Measurements from ENCODE around the gene EIF3B. TPM values are rescaled to one million over a fixed set of nuclear protein-coding genes. Genes with fewer than 3 reads are reported as not detected.
A peak's percentile ranks its signal among the peaks of the same experiment; 100 is the strongest.

Gene EIF3B
- total and polyA plus RNA-seq, 9 of the 15 experiments (the other 6 are each of a cell fraction or from before 2014, with no cell fraction given), result 25.9 to 494 (median 357) TPM

DNA sequence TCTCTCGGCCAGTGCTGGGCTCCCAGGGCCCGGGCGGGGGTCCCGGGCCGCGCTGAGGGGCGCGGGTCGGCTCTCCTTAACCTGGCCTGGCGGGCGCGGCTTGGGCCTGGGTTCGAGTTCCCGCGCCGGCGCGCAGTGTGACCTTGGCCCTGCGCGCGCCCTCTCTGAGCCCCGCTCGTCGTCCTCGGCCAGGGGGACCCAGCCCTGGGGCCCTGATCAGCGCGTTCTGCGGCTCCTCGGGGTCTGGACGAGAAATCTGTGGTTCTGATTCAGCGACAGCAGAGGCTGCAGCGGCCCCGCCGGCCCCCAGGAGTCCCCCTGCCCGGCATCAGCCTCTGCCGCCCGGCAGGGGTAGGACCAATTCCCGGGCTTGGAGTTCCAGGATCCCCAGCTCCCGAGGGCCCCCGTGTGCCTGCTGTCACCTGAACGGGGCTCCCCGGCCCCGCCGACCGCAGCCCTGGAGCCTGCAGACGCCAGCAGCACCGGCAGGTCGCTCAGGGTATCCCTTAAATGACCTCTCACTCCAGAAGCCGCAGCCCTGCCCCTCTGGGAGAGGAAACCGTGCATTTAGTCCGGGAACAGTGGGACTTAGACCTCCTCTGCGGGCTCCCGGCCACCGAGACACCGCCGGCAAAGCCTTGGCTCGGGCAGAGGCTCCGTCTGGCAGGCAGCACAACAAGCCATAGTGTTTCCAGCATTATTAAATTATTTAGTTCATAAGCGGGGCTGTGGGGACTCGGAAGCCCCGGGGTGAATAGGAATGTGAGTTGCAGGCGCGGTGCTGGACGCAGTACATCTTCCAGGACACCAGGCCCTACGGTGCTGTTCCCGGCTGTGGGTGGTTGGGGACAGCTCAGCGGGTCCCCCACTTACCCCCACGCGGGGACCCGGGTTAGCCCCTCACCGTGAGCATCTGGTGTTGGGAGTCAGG, 49.4 kb downstream of the EIF3B start (continued):
- TF ChIP-seq, protein P1, sequence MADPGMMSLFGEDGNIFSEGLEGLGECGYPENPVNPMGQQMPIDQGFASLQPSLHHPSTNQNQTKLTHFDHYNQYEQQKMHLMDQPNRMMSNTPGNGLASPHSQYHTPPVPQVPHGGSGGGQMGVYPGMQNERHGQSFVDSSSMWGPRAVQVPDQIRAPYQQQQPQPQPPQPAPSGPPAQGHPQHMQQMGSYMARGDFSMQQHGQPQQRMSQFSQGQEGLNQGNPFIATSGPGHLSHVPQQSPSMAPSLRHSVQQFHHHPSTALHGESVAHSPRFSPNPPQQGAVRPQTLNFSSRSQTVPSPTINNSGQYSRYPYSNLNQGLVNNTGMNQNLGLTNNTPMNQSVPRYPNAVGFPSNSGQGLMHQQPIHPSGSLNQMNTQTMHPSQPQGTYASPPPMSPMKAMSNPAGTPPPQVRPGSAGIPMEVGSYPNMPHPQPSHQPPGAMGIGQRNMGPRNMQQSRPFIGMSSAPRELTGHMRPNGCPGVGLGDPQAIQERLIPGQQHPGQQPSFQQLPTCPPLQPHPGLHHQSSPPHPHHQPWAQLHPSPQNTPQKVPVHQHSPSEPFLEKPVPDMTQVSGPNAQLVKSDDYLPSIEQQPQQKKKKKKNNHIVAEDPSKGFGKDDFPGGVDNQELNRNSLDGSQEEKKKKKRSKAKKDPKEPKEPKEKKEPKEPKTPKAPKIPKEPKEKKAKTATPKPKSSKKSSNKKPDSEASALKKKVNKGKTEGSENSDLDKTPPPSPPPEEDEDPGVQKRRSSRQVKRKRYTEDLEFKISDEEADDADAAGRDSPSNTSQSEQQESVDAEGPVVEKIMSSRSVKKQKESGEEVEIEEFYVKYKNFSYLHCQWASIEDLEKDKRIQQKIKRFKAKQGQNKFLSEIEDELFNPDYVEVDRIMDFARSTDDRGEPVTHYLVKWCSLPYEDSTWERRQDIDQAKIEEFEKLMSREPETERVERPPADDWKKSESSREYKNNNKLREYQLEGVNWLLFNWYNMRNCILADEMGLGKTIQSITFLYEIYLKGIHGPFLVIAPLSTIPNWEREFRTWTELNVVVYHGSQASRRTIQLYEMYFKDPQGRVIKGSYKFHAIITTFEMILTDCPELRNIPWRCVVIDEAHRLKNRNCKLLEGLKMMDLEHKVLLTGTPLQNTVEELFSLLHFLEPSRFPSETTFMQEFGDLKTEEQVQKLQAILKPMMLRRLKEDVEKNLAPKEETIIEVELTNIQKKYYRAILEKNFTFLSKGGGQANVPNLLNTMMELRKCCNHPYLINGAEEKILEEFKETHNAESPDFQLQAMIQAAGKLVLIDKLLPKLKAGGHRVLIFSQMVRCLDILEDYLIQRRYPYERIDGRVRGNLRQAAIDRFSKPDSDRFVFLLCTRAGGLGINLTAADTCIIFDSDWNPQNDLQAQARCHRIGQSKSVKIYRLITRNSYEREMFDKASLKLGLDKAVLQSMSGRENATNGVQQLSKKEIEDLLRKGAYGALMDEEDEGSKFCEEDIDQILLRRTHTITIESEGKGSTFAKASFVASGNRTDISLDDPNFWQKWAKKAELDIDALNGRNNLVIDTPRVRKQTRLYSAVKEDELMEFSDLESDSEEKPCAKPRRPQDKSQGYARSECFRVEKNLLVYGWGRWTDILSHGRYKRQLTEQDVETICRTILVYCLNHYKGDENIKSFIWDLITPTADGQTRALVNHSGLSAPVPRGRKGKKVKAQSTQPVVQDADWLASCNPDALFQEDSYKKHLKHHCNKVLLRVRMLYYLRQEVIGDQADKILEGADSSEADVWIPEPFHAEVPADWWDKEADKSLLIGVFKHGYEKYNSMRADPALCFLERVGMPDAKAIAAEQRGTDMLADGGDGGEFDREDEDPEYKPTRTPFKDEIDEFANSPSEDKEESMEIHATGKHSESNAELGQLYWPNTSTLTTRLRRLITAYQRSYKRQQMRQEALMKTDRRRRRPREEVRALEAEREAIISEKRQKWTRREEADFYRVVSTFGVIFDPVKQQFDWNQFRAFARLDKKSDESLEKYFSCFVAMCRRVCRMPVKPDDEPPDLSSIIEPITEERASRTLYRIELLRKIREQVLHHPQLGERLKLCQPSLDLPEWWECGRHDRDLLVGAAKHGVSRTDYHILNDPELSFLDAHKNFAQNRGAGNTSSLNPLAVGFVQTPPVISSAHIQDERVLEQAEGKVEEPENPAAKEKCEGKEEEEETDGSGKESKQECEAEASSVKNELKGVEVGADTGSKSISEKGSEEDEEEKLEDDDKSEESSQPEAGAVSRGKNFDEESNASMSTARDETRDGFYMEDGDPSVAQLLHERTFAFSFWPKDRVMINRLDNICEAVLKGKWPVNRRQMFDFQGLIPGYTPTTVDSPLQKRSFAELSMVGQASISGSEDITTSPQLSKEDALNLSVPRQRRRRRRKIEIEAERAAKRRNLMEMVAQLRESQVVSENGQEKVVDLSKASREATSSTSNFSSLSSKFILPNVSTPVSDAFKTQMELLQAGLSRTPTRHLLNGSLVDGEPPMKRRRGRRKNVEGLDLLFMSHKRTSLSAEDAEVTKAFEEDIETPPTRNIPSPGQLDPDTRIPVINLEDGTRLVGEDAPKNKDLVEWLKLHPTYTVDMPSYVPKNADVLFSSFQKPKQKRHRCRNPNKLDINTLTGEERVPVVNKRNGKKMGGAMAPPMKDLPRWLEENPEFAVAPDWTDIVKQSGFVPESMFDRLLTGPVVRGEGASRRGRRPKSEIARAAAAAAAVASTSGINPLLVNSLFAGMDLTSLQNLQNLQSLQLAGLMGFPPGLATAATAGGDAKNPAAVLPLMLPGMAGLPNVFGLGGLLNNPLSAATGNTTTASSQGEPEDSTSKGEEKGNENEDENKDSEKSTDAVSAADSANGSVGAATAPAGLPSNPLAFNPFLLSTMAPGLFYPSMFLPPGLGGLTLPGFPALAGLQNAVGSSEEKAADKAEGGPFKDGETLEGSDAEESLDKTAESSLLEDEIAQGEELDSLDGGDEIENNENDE (IDR thresholded peaks at IDR 0.05; ENCODE audit: low read depth, low read length), result no peak
- TF ChIP-seq ZFX (CRISPR knock-in tag; IDR thresholded peaks at IDR 0.05), result peak; percentile 53
- no peak for TF ChIP-seq NR2F6 (CRISPR knock-in tag; IDR thresholded peaks at IDR 0.05)
- TF ChIP-seq, protein P2, sequence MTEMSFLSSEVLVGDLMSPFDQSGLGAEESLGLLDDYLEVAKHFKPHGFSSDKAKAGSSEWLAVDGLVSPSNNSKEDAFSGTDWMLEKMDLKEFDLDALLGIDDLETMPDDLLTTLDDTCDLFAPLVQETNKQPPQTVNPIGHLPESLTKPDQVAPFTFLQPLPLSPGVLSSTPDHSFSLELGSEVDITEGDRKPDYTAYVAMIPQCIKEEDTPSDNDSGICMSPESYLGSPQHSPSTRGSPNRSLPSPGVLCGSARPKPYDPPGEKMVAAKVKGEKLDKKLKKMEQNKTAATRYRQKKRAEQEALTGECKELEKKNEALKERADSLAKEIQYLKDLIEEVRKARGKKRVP (CRISPR knock-in tag; IDR thresholded peaks at IDR 0.05), result no peak
- TF ChIP-seq RBM39 (optimal IDR thresholded peaks at IDR 0.05; ENCODE audit: low read depth, low read length), result no peak
- TF ChIP-seq TOE1 (IDR thresholded peaks at IDR 0.05; ENCODE audit: borderline replicate concordance), result no peak
- TF ChIP-seq TOE1 (CRISPR knock-in tag; IDR thresholded peaks at IDR 0.05; ENCODE audit: borderline replicate concordance, low read depth), result 0 out of 2 replicates have a peak, but pooled peaks have one; percentile 20
- TF ChIP-seq RB1 (IDR thresholded peaks at IDR 0.05; ENCODE audit: low read depth), result no peak
- TF ChIP-seq, protein P3, sequence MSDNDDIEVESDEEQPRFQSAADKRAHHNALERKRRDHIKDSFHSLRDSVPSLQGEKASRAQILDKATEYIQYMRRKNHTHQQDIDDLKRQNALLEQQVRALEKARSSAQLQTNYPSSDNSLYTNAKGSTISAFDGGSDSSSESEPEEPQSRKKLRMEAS (CRISPR knock-in tag; IDR thresholded peaks at IDR 0.05), result 0 out of 2 replicates have a peak, but pooled peaks have one; percentile 3
- no peak for TF ChIP-seq RFX1 (IDR thresholded peaks at IDR 0.05)
- peak; percentile 59; the same call in 1 of the 2 replicates for TF ChIP-seq ZBTB7A (IDR thresholded peaks at IDR 0.05; ENCODE audit: borderline replicate concordance, control insufficient read depth, low read depth, low read length)
- TF ChIP-seq MBD2 (IDR thresholded peaks at IDR 0.05; ENCODE audit: borderline replicate concordance, low read depth), result no peak
- no peak for TF ChIP-seq RAD51 (IDR thresholded peaks at IDR 0.05; ENCODE audit: borderline replicate concordance, low read depth)
- TF ChIP-seq SIN3B (IDR thresholded peaks at IDR 0.05; ENCODE audit: low read depth), result no peak
- TF ChIP-seq BHLHE40 (IDR thresholded peaks at IDR 0.05; ENCODE audit: low read length), result no peak
- TF ChIP-seq NCOA6 (IDR thresholded peaks at IDR 0.05), result no peak

Measured in K562 (cell line).